Loucy (cell line): ENCODE results near the gene CACNA1D.

Experiments
- H2AFZ ChIP-seq: fragments of 200-600 bp; sonication (generic); 2 replicates; pipeline ENCODE4 v1.6.0; 2016; ENCODE audit warnings: antibody characterized with exemption, mild to moderate bottlenecking, low read length, moderate library complexity
- H3F3A ChIP-seq: fragments of 200-600 bp; 2 replicates; pipeline ENCODE4 v1.6.0; 2016; ENCODE audit warnings: antibody characterized with exemption, low read depth, mild to moderate bottlenecking
- H3K27me3 ChIP-seq: fragments of 200-600 bp; sonication (generic); 2 replicates; pipeline ENCODE4 v1.6.1; 2014; ENCODE audit warnings: low read length, mild to moderate bottlenecking; ENCODE audit not compliant: insufficient read depth, poor library complexity, severe bottlenecking
- H3K36me3 ChIP-seq: fragments of 200-600 bp; sonication (generic); 2 replicates; pipeline ENCODE4 v1.6.1; 2016; ENCODE audit warnings: low read length; ENCODE audit not compliant: insufficient read depth
- H3K4me1 ChIP-seq: fragments of 200-600 bp; sonication (generic); 2 replicates; pipeline ENCODE4 v1.5.1; 2014; ENCODE audit warnings: low read length, mild to moderate bottlenecking; ENCODE audit not compliant: insufficient read depth, poor library complexity, severe bottlenecking
- H3K4me2 ChIP-seq: fragments of 200-600 bp; sonication (generic); 2 replicates; pipeline ENCODE4 v1.6.0; 2014; ENCODE audit warnings: antibody characterized with exemption, low read length, low read depth, mild to moderate bottlenecking; ENCODE audit not compliant: poor library complexity, severe bottlenecking
- H3K4me3 ChIP-seq: fragments of 200-600 bp; sonication (generic); 2 replicates; pipeline ENCODE4 v1.5.1; 2014; ENCODE audit warnings: low read length, mild to moderate bottlenecking, mixed read lengths; ENCODE audit not compliant: poor library complexity, severe bottlenecking
- H3K79me2 ChIP-seq: fragments of 200-600 bp; sonication (generic); 2 replicates; pipeline ENCODE4 v1.6.1; 2014; ENCODE audit warnings: low read length; ENCODE audit not compliant: insufficient read depth
- H3K9ac ChIP-seq: fragments of 200-600 bp; sonication (generic); 2 replicates; pipeline ENCODE4 v1.6.0; 2014; ENCODE audit warnings: mild to moderate bottlenecking, low read depth, low read length, moderate library complexity; ENCODE audit not compliant: poor library complexity, severe bottlenecking
- H3K9me2 ChIP-seq: fragments of 200-600 bp; sonication (generic); replicated peaks from 2 replicates; pipeline ENCODE4 v1.6.1; 2016; ENCODE audit warnings: low read depth, low read length, mixed read lengths
- H3K9me3 ChIP-seq: fragments of 200-600 bp; sonication (generic); 2 replicates; pipeline ENCODE4 v1.6.1; 2014; ENCODE audit warnings: mild to moderate bottlenecking, antibody characterized with exemption, low read length, low read depth; ENCODE audit not compliant: insufficient read depth
- H4K20me1 ChIP-seq: fragments of 200-600 bp; sonication (generic); 2 replicates; pipeline ENCODE4 v1.6.0; 2014; ENCODE audit warnings: antibody characterized with exemption, low read length, mild to moderate bottlenecking; ENCODE audit not compliant: insufficient read depth, poor library complexity, severe bottlenecking
- EZH2phosphoT487 ChIP-seq: fragments of 200-600 bp; IDR thresholded peaks from 2 replicates; pipeline ENCODE4 v1.6.1; 2018; ENCODE audit warnings: antibody characterized with exemption, mild to moderate bottlenecking, moderate library complexity, borderline replicate concordance
- TF ChIP-seq, protein P1 (sequence below): fragments of 200-600 bp; sonication (generic); conservative IDR thresholded peaks from 2 replicates; pipeline ENCODE4 v1.5.1; 2014; ENCODE audit warnings: mild to moderate bottlenecking, antibody characterized with exemption, low read length

The CACNA1D gene

DNA sequence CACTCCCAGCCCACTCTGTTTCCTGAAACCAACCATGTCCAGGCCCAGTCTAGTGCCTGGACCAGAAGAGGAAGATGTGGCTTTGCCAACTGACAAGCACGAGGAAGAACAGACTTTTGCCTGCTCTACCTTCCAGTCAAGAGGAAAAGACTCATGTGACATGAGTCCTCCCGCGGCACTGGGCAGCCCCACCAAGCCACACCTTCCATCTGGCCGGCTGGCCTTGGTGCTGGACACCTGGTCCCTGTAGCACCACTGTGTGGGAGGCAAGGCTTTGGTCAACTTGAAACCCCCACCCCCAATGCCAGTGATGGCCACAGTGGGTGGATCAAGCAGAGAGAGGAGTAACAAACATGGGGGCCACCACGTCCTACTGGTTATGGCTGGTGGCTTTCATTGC, 339.3 kb downstream of the CACNA1D start:
- no peak overlapping the region for H3K4me3 ChIP-seq
- H2AFZ ChIP-seq, result no peak overlapping the region
- no peaks in the 10 kb centered on the region for H3F3A ChIP-seq
- TF ChIP-seq, protein P1, sequence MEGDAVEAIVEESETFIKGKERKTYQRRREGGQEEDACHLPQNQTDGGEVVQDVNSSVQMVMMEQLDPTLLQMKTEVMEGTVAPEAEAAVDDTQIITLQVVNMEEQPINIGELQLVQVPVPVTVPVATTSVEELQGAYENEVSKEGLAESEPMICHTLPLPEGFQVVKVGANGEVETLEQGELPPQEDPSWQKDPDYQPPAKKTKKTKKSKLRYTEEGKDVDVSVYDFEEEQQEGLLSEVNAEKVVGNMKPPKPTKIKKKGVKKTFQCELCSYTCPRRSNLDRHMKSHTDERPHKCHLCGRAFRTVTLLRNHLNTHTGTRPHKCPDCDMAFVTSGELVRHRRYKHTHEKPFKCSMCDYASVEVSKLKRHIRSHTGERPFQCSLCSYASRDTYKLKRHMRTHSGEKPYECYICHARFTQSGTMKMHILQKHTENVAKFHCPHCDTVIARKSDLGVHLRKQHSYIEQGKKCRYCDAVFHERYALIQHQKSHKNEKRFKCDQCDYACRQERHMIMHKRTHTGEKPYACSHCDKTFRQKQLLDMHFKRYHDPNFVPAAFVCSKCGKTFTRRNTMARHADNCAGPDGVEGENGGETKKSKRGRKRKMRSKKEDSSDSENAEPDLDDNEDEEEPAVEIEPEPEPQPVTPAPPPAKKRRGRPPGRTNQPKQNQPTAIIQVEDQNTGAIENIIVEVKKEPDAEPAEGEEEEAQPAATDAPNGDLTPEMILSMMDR, result no peak
- TF ChIP-seq EZH2phosphoT487, result no peak
- no peaks in the 10 kb centered on the region for H3K27me3 ChIP-seq
- no peak overlapping the region for H3K9ac ChIP-seq
- H3K9me2 ChIP-seq, result no peaks in the 10 kb centered on the region
- no peaks in the 10 kb centered on the region for H3K4me1 ChIP-seq
- H3K9me3 ChIP-seq, result no peaks in the 10 kb centered on the region
- no peaks in the 10 kb centered on the region for H3K79me2 ChIP-seq
- no peaks in the 10 kb centered on the region for H3K36me3 ChIP-seq
- H3K4me2 ChIP-seq, result no peak overlapping the region
- H4K20me1 ChIP-seq, result no peaks in the 10 kb centered on the region

DNA sequence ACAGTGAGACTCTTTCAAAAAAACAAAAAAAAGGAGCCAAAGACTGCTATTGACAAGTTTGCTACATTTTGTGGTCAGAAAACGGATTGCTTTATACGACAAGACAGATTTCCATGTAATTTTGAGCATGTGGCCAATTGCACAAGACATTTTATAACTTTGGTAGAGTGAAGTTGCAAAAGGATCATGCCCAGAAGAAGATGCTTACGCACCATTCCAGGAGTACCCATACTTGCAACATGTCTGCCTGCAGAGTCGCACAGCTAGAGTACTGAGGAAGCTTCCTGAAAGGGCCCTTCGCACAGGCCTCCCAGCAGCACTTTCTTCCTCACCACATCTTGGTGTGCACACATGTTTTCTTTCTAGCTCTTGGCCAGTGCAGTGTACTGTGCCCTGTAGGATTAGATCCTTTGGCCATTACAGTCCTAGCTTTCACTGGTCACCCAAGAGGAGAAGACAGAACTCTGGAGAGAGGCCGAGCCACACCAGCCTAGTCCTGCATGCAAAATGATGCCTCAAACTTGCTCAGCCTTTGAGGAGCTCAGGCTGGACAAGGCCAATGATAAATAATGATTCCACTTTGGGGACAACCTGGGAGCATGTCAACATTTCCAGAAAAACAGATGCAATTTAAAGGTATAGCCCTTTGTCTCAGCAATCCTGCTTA, 340.2 kb downstream of the CACNA1D start:
- Histone ChIP-seq H3K4me1 (no peaks in the 10 kb centered on the region), H4K20me1 (no peaks in the 10 kb centered on the region), H3K79me2 (no peaks in the 10 kb centered on the region), H3K9me3 (no peaks in the 10 kb centered on the region), H3F3A (no peaks in the 10 kb centered on the region), H3K36me3 (no peaks in the 10 kb centered on the region), H3K9me2 (no peaks in the 10 kb centered on the region), H3K27me3 (no peaks in the 10 kb centered on the region), H3K4me3 (no peak overlapping the region), H2AFZ (no peak overlapping the region), H3K9ac (no peak overlapping the region), H3K4me2 (no peak overlapping the region)
- TF ChIP-seq, protein P1, result no peak
- TF ChIP-seq EZH2phosphoT487, result no peak

DNA sequence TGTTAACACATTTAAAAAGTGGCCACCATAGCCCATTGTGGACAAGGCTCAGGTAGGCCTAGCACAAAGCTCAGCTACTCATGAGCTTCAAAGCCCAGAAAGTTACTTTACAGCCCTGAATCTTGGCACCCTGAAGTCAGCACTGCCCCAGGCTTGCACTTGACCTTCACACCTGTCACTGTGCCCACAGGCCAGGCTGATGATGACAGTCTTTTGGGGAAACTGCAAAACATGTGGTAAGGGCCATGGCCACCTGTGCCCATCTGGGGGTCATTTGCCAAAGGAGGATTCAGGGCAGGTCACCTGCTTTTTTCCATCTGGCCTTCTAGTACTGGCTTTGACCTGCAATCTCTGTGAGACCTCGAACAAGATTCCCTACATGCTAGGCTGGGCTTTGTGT, 340.8 kb downstream of the CACNA1D start:
- Histone ChIP-seq H3K27me3 (no peaks in the 10 kb centered on the region), H3K4me1 (no peaks in the 10 kb centered on the region), H3K4me2 (no peak overlapping the region), H3F3A (no peaks in the 10 kb centered on the region), H3K36me3 (no peaks in the 10 kb centered on the region), H3K79me2 (no peaks in the 10 kb centered on the region), H3K9ac (no peak overlapping the region), H4K20me1 (no peaks in the 10 kb centered on the region), H3K4me3 (no peak overlapping the region), H3K9me2 (no peaks in the 10 kb centered on the region), H2AFZ (no peak overlapping the region), H3K9me3 (no peaks in the 10 kb centered on the region)
- TF ChIP-seq EZH2phosphoT487, result no peak
- TF ChIP-seq, protein P1, result no peak
